ENCODE measurements around the gene ITSN2. TPM values are rescaled to one million over a fixed set of nuclear protein-coding genes. Genes with fewer than 3 reads are reported as not detected.
A peak's percentile ranks its signal among the peaks of the same experiment; 100 is the strongest.

ITSN2 gene
- total and polyA plus RNA-seq, 10 donors, result 41.1 to 150 (median 107) TPM

DNA sequence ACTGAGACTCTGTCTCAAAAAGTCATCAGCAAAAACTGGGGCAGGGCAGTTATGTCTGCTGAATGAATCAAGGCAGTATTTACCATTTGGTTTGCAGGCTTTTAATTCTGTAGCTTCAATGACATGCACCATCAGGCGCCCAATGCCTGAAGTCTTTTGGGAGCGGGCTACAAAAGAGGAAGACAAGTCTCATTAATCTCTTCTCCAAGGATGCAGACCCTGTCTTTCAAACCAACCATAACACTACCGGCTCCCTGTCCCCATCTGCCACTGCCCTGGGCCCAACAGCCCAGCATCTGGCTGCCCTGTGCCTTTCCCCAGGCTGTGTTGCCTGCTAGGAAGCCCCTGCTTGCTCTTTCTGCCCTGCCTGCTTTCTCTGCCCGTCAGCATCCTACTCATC is 155.2 kb downstream of the ITSN2 start:
- H3K36me3 ChIP-seq, result peaks cover 5 to 100% (median 76%) of the 10 kb centered on the region in 6 donors
- no peaks in the 10 kb centered on the region for H3K4me1 ChIP-seq
- H3K27ac ChIP-seq, result no peak overlapping the region
- 90 to 97% (median 94%) methylated on average over 4 of the region's 4 CpGs for WGBS, 5 donors
- intact Hi-C loops (cut with DNase I; ENCODE audit: low total_unique reads), result no loop called here
- no peaks in the 10 kb centered on the region for H3K9me3 ChIP-seq
- no peaks in the 10 kb centered on the region for H3K27me3 ChIP-seq (replicated peaks in 1 of 7)
- TF ChIP-seq, protein P1, sequence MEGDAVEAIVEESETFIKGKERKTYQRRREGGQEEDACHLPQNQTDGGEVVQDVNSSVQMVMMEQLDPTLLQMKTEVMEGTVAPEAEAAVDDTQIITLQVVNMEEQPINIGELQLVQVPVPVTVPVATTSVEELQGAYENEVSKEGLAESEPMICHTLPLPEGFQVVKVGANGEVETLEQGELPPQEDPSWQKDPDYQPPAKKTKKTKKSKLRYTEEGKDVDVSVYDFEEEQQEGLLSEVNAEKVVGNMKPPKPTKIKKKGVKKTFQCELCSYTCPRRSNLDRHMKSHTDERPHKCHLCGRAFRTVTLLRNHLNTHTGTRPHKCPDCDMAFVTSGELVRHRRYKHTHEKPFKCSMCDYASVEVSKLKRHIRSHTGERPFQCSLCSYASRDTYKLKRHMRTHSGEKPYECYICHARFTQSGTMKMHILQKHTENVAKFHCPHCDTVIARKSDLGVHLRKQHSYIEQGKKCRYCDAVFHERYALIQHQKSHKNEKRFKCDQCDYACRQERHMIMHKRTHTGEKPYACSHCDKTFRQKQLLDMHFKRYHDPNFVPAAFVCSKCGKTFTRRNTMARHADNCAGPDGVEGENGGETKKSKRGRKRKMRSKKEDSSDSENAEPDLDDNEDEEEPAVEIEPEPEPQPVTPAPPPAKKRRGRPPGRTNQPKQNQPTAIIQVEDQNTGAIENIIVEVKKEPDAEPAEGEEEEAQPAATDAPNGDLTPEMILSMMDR (IDR thresholded peaks at IDR 0.05 in 8 of 11, conservative IDR thresholded peaks at IDR 0.05 in 3 of 11), result no peak
- TF ChIP-seq POLR2A (IDR thresholded peaks at IDR 0.05) (no peak), POLR2AphosphoS5 (IDR thresholded peaks at IDR 0.05) (no peak)
- DNase-seq, result no peak
- no peak overlapping the region for H3K4me3 ChIP-seq

- TF ChIP-seq POLR2A (IDR thresholded peaks at IDR 0.05) (no peak), POLR2AphosphoS5 (IDR thresholded peaks at IDR 0.05) (no peak)
- TF ChIP-seq, protein P1 (IDR thresholded peaks at IDR 0.05 in 8 of 11, conservative IDR thresholded peaks at IDR 0.05 in 3 of 11), result no peak
- WGBS, 5 donors, result 95 to 98% (median 97%) methylated on average over 12 of the region's 12 CpGs
Measured at GRCh38 chr2:24204505-24204904, 155.8 kb downstream of the ITSN2 start.

DNA sequence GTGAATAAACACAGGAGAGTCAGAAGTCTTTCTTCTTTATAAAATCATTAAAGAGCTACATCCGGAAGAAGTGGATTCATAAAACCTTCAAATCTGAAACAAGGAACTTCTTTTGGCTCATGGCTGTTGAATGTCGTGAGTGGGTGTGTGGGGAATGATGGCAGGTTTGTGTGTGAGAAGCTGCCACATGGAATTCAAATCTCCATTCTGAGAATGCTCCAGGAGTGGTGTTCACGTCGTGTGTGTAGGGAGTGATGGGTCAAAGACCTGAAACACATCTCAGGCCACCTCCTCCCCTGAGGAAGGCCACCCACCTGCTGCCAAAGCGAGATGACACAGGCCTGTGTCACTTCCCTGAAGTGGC is 156.6 kb downstream of the ITSN2 start:
- Histone ChIP-seq H3K27ac (no peak overlapping the region), H3K4me3 (no peak overlapping the region), H3K9me3 (no peaks in the 10 kb centered on the region), H3K36me3 (peaks cover 5 to 94% (median 62%) of the 10 kb centered on the region in 6 donors), H3K4me1 (no peaks in the 10 kb centered on the region), H3K27me3 (replicated peaks in 1 of 7) (no peaks in the 10 kb centered on the region)
- DNase-seq, result no peak
- intact Hi-C loops (cut with DNase I; ENCODE audit: low total_unique reads), result no loop called here
- TF ChIP-seq POLR2AphosphoS5 (IDR thresholded peaks at IDR 0.05) (no peak), POLR2A (IDR thresholded peaks at IDR 0.05) (no peak)
- TF ChIP-seq, protein P1 (IDR thresholded peaks at IDR 0.05 in 8 of 11, conservative IDR thresholded peaks at IDR 0.05 in 3 of 11), result no peak
- WGBS, 5 donors, result 86 to 96% (median 94%) methylated on average over 4 to 5 of the region's 5 CpGs

More at GRCh38 chr2:24204505-24204904, 155.8 kb downstream of the ITSN2 start:
- H3K4me1 ChIP-seq, result no peaks in the 10 kb centered on the region
- H3K4me3 ChIP-seq, result no peak overlapping the region
- H3K27ac ChIP-seq, result no peak overlapping the region
- DNase-seq, result no peak
- H3K9me3 ChIP-seq, result no peaks in the 10 kb centered on the region
- peaks cover 5 to 100% (median 69%) of the 10 kb centered on the region in 6 donors for H3K36me3 ChIP-seq
- intact Hi-C loops (cut with DNase I; ENCODE audit: low total_unique reads), result no loop called here
- H3K27me3 ChIP-seq (replicated peaks in 1 of 7), result no peaks in the 10 kb centered on the region

GRCh38 chr2:24203029-24203786 is 157.1 kb downstream of the ITSN2 start:
- no peak for DNase-seq
- no peaks in the 10 kb centered on the region for H3K9me3 ChIP-seq
- H3K27me3 ChIP-seq (replicated peaks in 1 of 7), result no peaks in the 10 kb centered on the region
- TF ChIP-seq POLR2AphosphoS5 (IDR thresholded peaks at IDR 0.05), result peak; percentile 28 to 54 (median 32)
- TF ChIP-seq, protein P1 (IDR thresholded peaks at IDR 0.05 in 8 of 11, conservative IDR thresholded peaks at IDR 0.05 in 3 of 11), result no peak
- no peak for TF ChIP-seq POLR2A (IDR thresholded peaks at IDR 0.05)
- intact Hi-C loops (cut with DNase I; ENCODE audit: low total_unique reads), result no loop called here
- peaks cover 5 to 88% (median 56%) of the 10 kb centered on the region in 6 donors for H3K36me3 ChIP-seq
- H3K27ac ChIP-seq, result no peak overlapping the region
- WGBS, 5 donors, result 84 to 88% (median 87%) methylated on average over 19 of the region's 19 CpGs
- H3K4me3 ChIP-seq, result no peak overlapping the region
- H3K4me1 ChIP-seq, result no peaks in the 10 kb centered on the region
